Measurements from ENCODE around the gene IRX1.

The IRX1 gene

GRCh38 chr5:3600106-3601060, 4.8 kb downstream of the IRX1 start:
- no peak for DNase-seq (ENCODE audit: low spot score)

DNA sequence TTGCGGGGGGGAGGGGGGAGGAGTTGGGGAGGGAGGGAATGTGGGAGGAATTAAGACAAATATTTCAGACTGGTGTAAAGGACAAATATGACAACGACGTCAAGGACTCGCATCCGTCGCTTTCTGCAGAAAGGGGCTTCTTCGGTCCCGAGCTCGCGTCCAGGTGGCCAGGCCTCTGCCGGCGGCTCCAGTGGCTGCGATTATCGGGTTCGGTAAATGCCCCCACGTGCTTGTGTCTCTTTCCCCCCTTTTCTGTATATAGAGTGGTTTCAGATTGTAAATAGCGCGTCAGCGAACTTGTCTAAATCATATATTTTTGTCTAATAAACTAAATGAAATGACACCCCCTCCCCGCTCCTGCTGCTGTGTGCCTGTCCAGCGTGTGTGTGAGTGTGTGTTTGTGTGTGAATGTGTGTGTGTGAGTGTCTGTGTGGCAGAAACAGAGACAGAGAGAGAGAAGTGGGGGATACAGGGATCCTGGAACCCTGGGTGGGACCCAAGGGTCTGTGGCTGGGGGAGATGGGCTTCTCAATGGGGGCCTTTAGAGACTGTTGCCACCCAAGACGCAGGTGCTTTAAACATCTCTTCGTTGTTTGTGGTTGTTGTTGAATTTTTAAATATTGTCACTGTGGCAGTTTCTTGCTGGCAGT, 5.6 kb downstream of the IRX1 start:
- no peak for DNase-seq (ENCODE audit: low spot score)

DNA sequence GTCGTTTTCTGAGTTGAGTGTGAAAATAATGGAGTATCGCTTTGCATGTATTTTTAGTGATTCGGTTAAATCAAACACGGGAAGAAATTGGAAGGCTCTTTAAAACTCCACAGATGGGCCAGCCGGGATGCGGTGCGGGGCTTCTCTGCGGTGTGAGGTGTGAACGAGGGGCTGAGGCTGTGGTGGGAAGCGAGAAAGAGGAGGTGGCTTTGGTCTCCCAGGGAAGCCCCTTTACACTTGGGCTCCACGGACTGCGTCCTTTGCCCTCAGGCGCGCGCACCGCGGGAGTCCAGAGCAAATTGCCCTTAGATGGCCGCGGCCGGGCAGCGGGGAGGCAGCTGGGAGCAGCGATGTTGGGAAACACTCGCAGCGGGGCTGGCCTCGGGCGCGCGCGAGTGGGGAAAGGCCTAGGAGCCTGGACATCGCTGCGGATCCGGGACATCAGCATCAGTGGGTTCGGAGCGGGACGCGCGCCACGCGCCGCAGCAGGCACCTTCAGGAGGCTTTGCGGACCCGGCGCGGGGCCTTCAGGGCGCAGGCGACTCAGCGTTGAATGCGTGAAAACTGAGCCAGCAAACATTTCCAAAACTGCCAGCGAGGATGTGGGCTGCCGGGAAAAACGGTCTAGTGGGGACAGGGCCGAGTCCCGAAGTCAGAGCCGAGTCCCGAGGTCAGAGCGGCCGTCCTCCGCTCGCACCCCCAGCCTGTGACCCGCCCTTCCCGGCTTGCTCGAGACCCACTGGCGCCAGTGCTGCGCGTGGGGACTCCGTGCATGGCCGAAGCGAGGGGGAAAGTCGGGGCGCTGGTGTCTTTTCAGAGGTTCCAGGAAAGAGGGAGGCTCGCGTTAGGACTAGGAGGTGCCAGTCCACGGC, 6.5 kb downstream of the IRX1 start:
- DNase-seq (ENCODE audit: low spot score): no peak

- no peak for DNase-seq (ENCODE audit: low spot score)
Observed at GRCh38 chr5:3602785-3603502, 7.3 kb downstream of the IRX1 start.

- no peak for DNase-seq (ENCODE audit: low spot score)
Observed at GRCh38 chr5:3604501-3604900, 8.9 kb downstream of the IRX1 start.

GRCh38 chr5:3605298-3606010, 9.8 kb downstream of the IRX1 start:
- DNase-seq (ENCODE audit: low spot score): no peak

- no peak for DNase-seq (ENCODE audit: low spot score)
Observed at GRCh38 chr5:3606121-3606831, 10.6 kb downstream of the IRX1 start.

GRCh38 chr5:3607541-3608181, 12.0 kb downstream of the IRX1 start:
- no peak for DNase-seq (ENCODE audit: low spot score)

- no peak for DNase-seq (ENCODE audit: low spot score)
Observed at GRCh38 chr5:3609120-3609681, 13.6 kb downstream of the IRX1 start.

- no peak for DNase-seq (ENCODE audit: low spot score)
Observed at GRCh38 chr5:3612591-3613042, 17.0 kb downstream of the IRX1 start.

DNA sequence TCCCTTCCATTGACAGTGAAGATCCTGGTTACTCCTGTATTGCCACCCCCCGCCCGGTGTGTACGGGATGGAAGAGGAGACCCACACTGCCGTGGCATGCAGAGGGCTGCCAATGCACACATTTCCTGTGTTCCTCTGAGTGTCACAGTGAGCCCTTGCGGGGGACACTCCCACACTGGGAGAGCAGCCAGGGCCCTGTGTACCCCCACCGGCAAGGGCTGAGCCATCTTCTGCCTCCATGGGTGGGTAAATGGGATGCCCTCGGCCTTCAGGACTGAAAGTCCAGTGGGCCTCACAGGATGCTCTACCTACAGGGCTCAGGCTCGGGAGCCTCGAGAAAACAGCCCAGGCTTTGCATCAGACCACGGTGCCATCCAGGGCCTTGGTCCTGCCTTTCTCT, 18.1 kb downstream of the IRX1 start:
- DNase-seq (ENCODE audit: low spot score): no peak

GRCh38 chr5:3615217-3615616, 19.6 kb downstream of the IRX1 start:
- DNase-seq (ENCODE audit: low spot score): no peak

DNA sequence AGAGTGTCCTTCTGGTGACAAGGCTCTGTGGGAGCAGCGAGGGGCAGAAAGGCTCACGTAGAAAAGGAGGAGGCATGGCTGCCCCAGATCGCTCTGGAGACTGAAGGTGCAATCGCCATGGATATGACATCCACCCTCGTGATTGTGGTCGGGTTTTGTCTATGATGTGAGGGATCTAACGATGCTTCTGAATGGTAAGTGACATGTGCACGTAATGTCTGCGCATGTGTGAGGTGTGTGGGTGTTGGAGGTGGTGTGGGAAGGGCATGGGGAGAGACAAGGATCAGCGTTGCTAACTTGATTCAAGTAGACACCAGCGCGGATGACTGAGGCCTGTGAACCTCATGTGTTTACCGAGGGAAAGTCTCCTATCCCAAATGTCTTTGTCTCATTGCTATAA, 20.2 kb downstream of the IRX1 start:
- no peak for DNase-seq (ENCODE audit: low spot score)

GRCh38 chr5:3619579-3619978, 23.9 kb downstream of the IRX1 start:
- DNase-seq (ENCODE audit: low spot score): no peak

DNA sequence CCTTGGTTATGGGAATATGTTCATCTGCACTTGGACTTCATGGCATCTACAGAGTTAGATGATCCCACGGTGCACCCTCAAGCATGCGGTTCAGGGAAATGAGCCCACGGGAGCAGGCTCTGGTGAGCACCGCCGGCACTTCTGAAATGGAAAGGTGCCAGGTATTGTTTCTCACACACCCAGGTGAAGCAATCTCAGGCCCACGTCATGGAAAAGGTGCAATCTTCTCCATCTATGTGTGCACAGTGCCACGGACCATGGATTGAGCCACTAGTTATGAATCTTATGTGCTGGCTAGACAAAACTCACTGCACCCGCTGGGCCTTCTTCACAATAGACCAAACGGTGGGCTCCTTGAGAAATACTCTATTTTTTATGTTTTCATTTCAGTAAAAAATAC, 27.3 kb downstream of the IRX1 start:
- no peak for DNase-seq (ENCODE audit: low spot score)

DNA sequence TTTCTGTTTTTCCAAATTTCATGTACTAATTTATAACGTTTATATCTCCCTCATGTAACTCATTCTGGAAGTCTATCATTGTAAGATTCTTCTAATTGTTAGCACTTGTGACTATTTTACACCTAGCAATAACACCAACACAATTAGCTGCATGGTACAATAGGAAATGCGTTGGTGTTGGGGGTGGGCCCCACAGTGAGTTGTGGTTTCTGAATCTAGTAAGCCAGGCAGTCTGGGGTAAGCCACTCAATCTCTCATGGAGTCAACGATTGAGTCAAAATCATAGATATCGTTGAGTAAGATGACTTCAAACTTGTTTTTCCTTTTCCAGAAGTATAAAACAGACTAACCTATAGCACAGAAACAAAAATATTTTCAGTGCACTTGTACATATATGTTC, 30.0 kb downstream of the IRX1 start:
- DNase-seq (ENCODE audit: low spot score): no peak

DNA sequence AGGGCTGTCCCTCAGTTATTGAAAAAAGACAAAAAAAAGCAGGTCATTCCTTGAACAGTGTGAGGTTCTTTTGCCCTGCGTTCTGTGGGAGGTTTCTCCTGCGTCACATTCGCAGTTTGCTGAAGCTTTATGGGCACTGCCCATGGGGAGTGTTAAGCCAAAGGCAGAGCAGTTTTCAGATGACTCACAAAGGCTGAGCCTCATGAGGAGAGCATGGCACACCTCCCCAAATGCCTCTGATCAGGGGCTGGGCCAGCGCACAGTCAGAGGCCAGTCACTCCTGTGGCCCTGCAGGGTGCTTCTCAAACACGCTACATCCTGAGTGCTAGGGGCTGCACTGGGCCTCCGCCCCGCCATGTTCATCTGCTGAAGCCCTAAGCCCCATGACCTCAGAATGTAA, 38.4 kb downstream of the IRX1 start:
- no peak for DNase-seq (ENCODE audit: low spot score)

- DNase-seq (ENCODE audit: low spot score): no peak
Observed at GRCh38 chr5:3639175-3639574, 43.5 kb downstream of the IRX1 start.

DNA sequence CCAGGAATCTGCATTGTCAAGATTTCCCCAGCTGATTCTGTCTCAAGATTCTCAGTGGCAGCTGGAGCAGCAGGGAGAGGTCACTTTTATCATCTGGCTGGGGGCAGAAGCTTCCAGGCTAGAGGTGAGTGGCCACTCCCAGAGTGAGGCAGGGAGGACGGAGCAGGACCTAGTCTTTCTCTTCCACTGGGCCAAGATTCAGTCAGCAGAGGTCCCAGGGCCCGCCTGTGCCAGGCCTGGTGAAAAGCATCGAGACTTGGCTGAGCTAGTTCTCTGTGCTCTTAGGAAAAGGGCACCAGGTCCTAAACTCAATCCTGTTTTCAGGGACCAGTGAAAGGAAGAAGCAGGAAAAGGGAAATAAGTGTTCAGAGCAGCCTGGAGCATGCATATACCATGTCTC, 46.6 kb downstream of the IRX1 start:
- no peak for DNase-seq (ENCODE audit: low spot score)

GRCh38 chr5:3650320-3650719, 54.7 kb downstream of the IRX1 start:
- DNase-seq (ENCODE audit: low spot score): no peak

All from pons (tissue), 1 donor.